ENCODE data around the gene LRRC37A3. TPM values are rescaled to one million over a fixed set of nuclear protein-coding genes. Genes with fewer than 3 reads are reported as not detected.
"Not testable (repeated sequence)": the region's sequence is repeated elsewhere in the genome, so short reads cannot be mapped to it uniquely, and the experiment has no call there.

LRRC37A3 gene
- total RNA-seq = 3.1 and 5.3 TPM in 2 replicates

- H3K36me3 ChIP-seq (ENCODE audit: control insufficient read depth, insufficient read depth, low read length); H3K27me3 ChIP-seq (ENCODE audit: control insufficient read depth, insufficient read depth, low read length): not testable (repeated sequence)
- peak; percentile 67 for TF ChIP-seq CTCF (IDR thresholded peaks at IDR 0.05; ENCODE audit: insufficient read depth, low read length, poor library complexity, severe bottlenecking)
- peak within 1 kb of the TSS; percentile 64 for H3K4me3 ChIP-seq (ENCODE audit: low read depth, low read length)
- DNase-seq (ENCODE audit: low read depth) = peak; percentile 44
Measured at GRCh38 chr17:64919289-64920025, at the start of gene LRRC37A3. Gene LRRC37A3, minus strand, starts transcription at chr17:64919478. Its CDS starts 22,221 bp downstream, at chr17:64897257.

- DNase-seq (ENCODE audit: low read depth); H3K36me3 ChIP-seq (ENCODE audit: control insufficient read depth, insufficient read depth, low read length); H3K27me3 ChIP-seq (ENCODE audit: control insufficient read depth, insufficient read depth, low read length): not testable (repeated sequence)
- peak overlapping the region; percentile 30 for H3K4me3 ChIP-seq (ENCODE audit: low read depth, low read length)
Measured at GRCh38 chr17:64965873-64966287, 46.6 kb upstream of the LRRC37A3 start.

GRCh38 chr17:64965256-64965872, 46.1 kb upstream of the LRRC37A3 start:
- not testable (repeated sequence) for H3K36me3 ChIP-seq (ENCODE audit: control insufficient read depth, insufficient read depth, low read length); DNase-seq (ENCODE audit: low read depth); H3K27me3 ChIP-seq (ENCODE audit: control insufficient read depth, insufficient read depth, low read length)
- H3K4me3 ChIP-seq (ENCODE audit: low read depth, low read length) = peak overlapping the region; percentile 30

GRCh38 chr17:64964796-64965195, 45.5 kb upstream of the LRRC37A3 start:
- no peak overlapping the region for H3K4me3 ChIP-seq (ENCODE audit: low read depth, low read length)

GRCh38 chr17:64963814-64964213, 44.5 kb upstream of the LRRC37A3 start:
- not testable (repeated sequence) for DNase-seq (ENCODE audit: low read depth); H3K27me3 ChIP-seq (ENCODE audit: control insufficient read depth, insufficient read depth, low read length); H3K36me3 ChIP-seq (ENCODE audit: control insufficient read depth, insufficient read depth, low read length)

More at GRCh38 chr17:64964796-64965195, 45.5 kb upstream of the LRRC37A3 start:
- DNase-seq (ENCODE audit: low read depth) = no peak
- no peaks in the 10 kb centered on the region for H3K36me3 ChIP-seq (ENCODE audit: control insufficient read depth, insufficient read depth, low read length)
- no peak for TF ChIP-seq CTCF (IDR thresholded peaks at IDR 0.05; ENCODE audit: insufficient read depth, low read length, poor library complexity, severe bottlenecking)
- no peaks in the 10 kb centered on the region for H3K27me3 ChIP-seq (ENCODE audit: control insufficient read depth, insufficient read depth, low read length)

GRCh38 chr17:64961563-64962378, 42.5 kb upstream of the LRRC37A3 start:
- not testable (repeated sequence) for H3K27me3 ChIP-seq (ENCODE audit: control insufficient read depth, insufficient read depth, low read length); H3K4me3 ChIP-seq (ENCODE audit: low read depth, low read length); H3K36me3 ChIP-seq (ENCODE audit: control insufficient read depth, insufficient read depth, low read length); DNase-seq (ENCODE audit: low read depth)
- peak; percentile 49 for TF ChIP-seq CTCF (IDR thresholded peaks at IDR 0.05; ENCODE audit: insufficient read depth, low read length, poor library complexity, severe bottlenecking)

More at GRCh38 chr17:64963814-64964213, 44.5 kb upstream of the LRRC37A3 start:
- not testable (repeated sequence) for H3K4me3 ChIP-seq (ENCODE audit: low read depth, low read length)

- Histone ChIP-seq H3K4me3 (ENCODE audit: low read depth, low read length) (no peak overlapping the region), H3K27me3 (ENCODE audit: control insufficient read depth, insufficient read depth, low read length) (no peaks in the 10 kb centered on the region), H3K36me3 (ENCODE audit: control insufficient read depth, insufficient read depth, low read length) (no peaks in the 10 kb centered on the region)
- TF ChIP-seq CTCF (IDR thresholded peaks at IDR 0.05; ENCODE audit: insufficient read depth, low read length, poor library complexity, severe bottlenecking) = no peak
- DNase-seq (ENCODE audit: low read depth) = no peak
Measured at GRCh38 chr17:64951877-64952276, 32.6 kb upstream of the LRRC37A3 start.

All from kidney epithelial cell (primary cell).